K562 (cell line): Measurements from ENCODE around the gene BTN3A1. TPM values are rescaled to one million over a fixed set of nuclear protein-coding genes. Genes with fewer than 3 reads are reported as not detected.
A peak's percentile ranks its signal among the peaks of the same experiment; 100 is the strongest.

Source experiments
- CXXC5 ChIP-seq: fragments of 250-450 bp; sonication (Bioruptor Pico); IDR thresholded peaks from 2 replicates; pipeline ENCODE4 v1.8.0; 2022; ENCODE audit warnings: inconsistent platforms, mild to moderate bottlenecking, moderate library complexity
- DMBX1 ChIP-seq: fragments of 250-450 bp; sonication (Bioruptor Pico); IDR thresholded peaks from 2 replicates; pipeline ENCODE4 v1.8.0; 2022; ENCODE audit warnings: inconsistent platforms, mild to moderate bottlenecking, moderate library complexity, borderline replicate concordance
- JUND ChIP-seq, 2 experiments: IDR thresholded peaks; 2 replicates in 1 of 2; 3 replicates in 1 of 2; pipeline ENCODE4 v1.6.1; 2011; ENCODE audit warnings: borderline replicate concordance in 2 of 2, low read depth in 2 of 2, low read length in 2 of 2, improper control_type of control experiment in 1 of 2, missing biosample characterization in 1 of 2, missing genetic modification characterization in 1 of 2, missing genetic modification reagents in 1 of 2
- MAFG ChIP-seq: fragments of 450-650 bp; conservative IDR thresholded peaks from 2 replicates; pipeline ENCODE4 v1.6.1; 2016; ENCODE audit warnings: missing genetic modification characterization, missing compliant biosample characterization
- MYNN ChIP-seq, 2 experiments: sonication (generic); formaldehyde crosslinking in 1 of 2; IDR thresholded peaks; 2 replicates each; pipeline versions ENCODE4 v1.5.0 to v1.6.1; 2016 to 2020; ENCODE audit warnings: antibody characterized with exemption in 1 of 2, missing genetic modification reagents in 1 of 2
- NELFE ChIP-seq: IDR thresholded peaks from 2 replicates; pipeline ENCODE4 v1.6.1; 2011; ENCODE audit warnings: mild to moderate bottlenecking; ENCODE audit not compliant: insufficient read depth, insufficient read length
- RAD21 ChIP-seq, 2 experiments: fragments of 250-450 bp in 1 of 2; fragments of 450-650 bp in 1 of 2; sonication (Bioruptor Pico) in 1 of 2; formaldehyde crosslinking in 1 of 2; IDR thresholded peaks in 1 of 2; conservative IDR thresholded peaks in 1 of 2; 2 replicates each; pipeline versions ENCODE4 v1.4.0 to v1.8.0; 2020 to 2022; ENCODE audit warnings: mild to moderate bottlenecking in 2 of 2, moderate library complexity in 1 of 2
- SP2 ChIP-seq: IDR thresholded peaks from 2 replicates; pipeline ENCODE4 v1.6.1; 2011; ENCODE audit warnings: mild to moderate bottlenecking, low read depth, low read length, moderate library complexity; ENCODE audit not compliant: poor library complexity, severe bottlenecking; ENCODE audit errors: extremely low read depth
- polyA plus RNA-seq, 8 experiments: library from polyadenylated mRNA; depleted of rRNA in 4 of 8; stranded (reverse) in 5 of 8; unstranded in 3 of 8; fragments of >200 nt; fragmentation: Nextera tagmentation in 2 of 8; fragmentation: Illumina TruSeq in 1 of 8; extraction: Ambion mirVana in 2 of 8; extraction: Trizol in 1 of 8; gene quantifications; 2 replicates each; pipeline versions ENCODE4 v1.2.1 to v1.2.3, GENCODE V29; 2011 to 2014; ENCODE audit warnings: inconsistent platforms in 1 of 8, missing spikeins in 1 of 8
- total RNA-seq, 7 experiments: library from RNA; depleted of rRNA in 6 of 7; stranded (reverse); fragments of >200 nt in 6 of 7; fragmentation: Illumina TruSeq in 2 of 7; extraction: Trizol in 2 of 7; gene quantifications; 2 replicates each; pipeline versions ENCODE4 v1.2.1 to v1.2.3, GENCODE V29; 2011 to 2021; ENCODE audit warnings: low replicate concordance in 1 of 7
- TF ChIP-seq, protein P1 (sequence below): fragments of 250-450 bp; sonication (Bioruptor Pico); IDR thresholded peaks from 2 replicates; pipeline ENCODE4 v1.4.0; 2020
- TF ChIP-seq, protein P2 (sequence below): fragments of 450-650 bp; formaldehyde crosslinking; IDR thresholded peaks from 2 replicates; pipeline ENCODE4 v1.4.0; 2020; ENCODE audit warnings: mild to moderate bottlenecking, moderate library complexity
- TF ChIP-seq, protein P3 (sequence below): IDR thresholded peaks from 2 replicates; pipeline ENCODE4 v1.6.1; 2011; ENCODE audit warnings: borderline replicate concordance, low read depth, mild to moderate bottlenecking, moderate library complexity, low read length; ENCODE audit not compliant: insufficient read depth, poor library complexity, severe bottlenecking

The BTN3A1 gene
- total and polyA plus RNA-seq, 9 of the 15 experiments (the other 6 are each of a cell fraction or from before 2014, with no cell fraction given) = 0.84 to 8.5 (median 3.9) TPM

GRCh38 chr6:26401389-26401986, 587 bp upstream of the BTN3A1 start (continued):
- TF ChIP-seq, protein P1, sequence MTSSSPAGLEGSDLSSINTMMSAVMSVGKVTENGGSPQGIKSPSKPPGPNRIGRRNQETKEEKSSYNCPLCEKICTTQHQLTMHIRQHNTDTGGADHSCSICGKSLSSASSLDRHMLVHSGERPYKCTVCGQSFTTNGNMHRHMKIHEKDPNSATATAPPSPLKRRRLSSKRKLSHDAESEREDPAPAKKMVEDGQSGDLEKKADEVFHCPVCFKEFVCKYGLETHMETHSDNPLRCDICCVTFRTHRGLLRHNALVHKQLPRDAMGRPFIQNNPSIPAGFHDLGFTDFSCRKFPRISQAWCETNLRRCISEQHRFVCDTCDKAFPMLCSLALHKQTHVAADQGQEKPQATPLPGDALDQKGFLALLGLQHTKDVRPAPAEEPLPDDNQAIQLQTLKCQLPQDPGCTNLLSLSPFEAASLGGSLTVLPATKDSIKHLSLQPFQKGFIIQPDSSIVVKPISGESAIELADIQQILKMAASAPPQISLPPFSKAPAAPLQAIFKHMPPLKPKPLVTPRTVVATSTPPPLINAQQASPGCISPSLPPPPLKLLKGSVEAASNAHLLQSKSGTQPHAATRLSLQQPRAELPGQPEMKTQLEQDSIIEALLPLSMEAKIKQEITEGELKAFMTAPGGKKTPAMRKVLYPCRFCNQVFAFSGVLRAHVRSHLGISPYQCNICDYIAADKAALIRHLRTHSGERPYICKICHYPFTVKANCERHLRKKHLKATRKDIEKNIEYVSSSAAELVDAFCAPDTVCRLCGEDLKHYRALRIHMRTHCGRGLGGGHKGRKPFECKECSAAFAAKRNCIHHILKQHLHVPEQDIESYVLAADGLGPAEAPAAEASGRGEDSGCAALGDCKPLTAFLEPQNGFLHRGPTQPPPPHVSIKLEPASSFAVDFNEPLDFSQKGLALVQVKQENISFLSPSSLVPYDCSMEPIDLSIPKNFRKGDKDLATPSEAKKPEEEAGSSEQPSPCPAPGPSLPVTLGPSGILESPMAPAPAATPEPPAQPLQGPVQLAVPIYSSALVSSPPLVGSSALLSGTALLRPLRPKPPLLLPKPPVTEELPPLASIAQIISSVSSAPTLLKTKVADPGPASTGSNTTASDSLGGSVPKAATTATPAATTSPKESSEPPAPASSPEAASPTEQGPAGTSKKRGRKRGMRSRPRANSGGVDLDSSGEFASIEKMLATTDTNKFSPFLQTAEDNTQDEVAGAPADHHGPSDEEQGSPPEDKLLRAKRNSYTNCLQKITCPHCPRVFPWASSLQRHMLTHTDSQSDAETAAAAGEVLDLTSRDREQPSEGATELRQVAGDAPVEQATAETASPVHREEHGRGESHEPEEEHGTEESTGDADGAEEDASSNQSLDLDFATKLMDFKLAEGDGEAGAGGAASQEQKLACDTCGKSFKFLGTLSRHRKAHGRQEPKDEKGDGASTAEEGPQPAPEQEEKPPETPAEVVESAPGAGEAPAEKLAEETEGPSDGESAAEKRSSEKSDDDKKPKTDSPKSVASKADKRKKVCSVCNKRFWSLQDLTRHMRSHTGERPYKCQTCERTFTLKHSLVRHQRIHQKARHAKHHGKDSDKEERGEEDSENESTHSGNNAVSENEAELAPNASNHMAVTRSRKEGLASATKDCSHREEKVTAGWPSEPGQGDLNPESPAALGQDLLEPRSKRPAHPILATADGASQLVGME (CRISPR knock-in tag) = 0 out of 2 replicates have a peak, but pooled peaks have one; percentile 37
- no peak for TF ChIP-seq JUND (IDR thresholded peaks at IDR 0.05; ENCODE audit: borderline replicate concordance, low read depth, low read length)
- TF ChIP-seq JUND (tag; IDR thresholded peaks at IDR 0.05; ENCODE audit: borderline replicate concordance, low read depth, low read length) = no peak; the same call in 2 of the 3 replicates
- 0 out of 4 replicates have a peak, but pooled peaks of 1 of the 2 experiments have one; percentile 1 for TF ChIP-seq RAD21 (CRISPR knock-in tag; conservative IDR thresholded peaks at IDR 0.05 in 1 of 2, IDR thresholded peaks at IDR 0.05 in 1 of 2)
- TF ChIP-seq, protein P2, sequence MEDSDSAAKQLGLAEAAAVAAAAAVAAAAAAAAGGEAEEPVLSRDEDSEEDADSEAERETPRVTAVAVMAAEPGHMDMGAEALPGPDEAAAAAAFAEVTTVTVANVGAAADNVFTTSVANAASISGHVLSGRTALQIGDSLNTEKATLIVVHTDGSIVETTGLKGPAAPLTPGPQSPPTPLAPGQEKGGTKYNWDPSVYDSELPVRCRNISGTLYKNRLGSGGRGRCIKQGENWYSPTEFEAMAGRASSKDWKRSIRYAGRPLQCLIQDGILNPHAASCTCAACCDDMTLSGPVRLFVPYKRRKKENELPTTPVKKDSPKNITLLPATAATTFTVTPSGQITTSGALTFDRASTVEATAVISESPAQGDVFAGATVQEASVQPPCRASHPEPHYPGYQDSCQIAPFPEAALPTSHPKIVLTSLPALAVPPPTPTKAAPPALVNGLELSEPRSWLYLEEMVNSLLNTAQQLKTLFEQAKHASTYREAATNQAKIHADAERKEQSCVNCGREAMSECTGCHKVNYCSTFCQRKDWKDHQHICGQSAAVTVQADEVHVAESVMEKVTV (CRISPR knock-in tag) = 0 out of 2 replicates have a peak, but pooled peaks have one; percentile 25
- no peak for TF ChIP-seq MYNN (IDR thresholded peaks at IDR 0.05)
- no peak for TF ChIP-seq MYNN (CRISPR knock-in tag; IDR thresholded peaks at IDR 0.05)
- TF ChIP-seq DMBX1 = peak; percentile 70; the same call in 1 of the 2 replicates
- peak; percentile 61; the same call in 1 of the 2 replicates for TF ChIP-seq MAFG (tag)
- TF ChIP-seq SP2 = no peak
- TF ChIP-seq CXXC5 (CRISPR knock-in tag) = peak; percentile 19; the same call in 1 of the 2 replicates
- no peak for TF ChIP-seq NELFE
- TF ChIP-seq, protein P3, sequence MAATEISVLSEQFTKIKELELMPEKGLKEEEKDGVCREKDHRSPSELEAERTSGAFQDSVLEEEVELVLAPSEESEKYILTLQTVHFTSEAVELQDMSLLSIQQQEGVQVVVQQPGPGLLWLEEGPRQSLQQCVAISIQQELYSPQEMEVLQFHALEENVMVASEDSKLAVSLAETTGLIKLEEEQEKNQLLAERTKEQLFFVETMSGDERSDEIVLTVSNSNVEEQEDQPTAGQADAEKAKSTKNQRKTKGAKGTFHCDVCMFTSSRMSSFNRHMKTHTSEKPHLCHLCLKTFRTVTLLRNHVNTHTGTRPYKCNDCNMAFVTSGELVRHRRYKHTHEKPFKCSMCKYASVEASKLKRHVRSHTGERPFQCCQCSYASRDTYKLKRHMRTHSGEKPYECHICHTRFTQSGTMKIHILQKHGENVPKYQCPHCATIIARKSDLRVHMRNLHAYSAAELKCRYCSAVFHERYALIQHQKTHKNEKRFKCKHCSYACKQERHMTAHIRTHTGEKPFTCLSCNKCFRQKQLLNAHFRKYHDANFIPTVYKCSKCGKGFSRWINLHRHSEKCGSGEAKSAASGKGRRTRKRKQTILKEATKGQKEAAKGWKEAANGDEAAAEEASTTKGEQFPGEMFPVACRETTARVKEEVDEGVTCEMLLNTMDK = no peak
